ENCODE results near the gene KIRREL1.

Gene KIRREL1

DNA sequence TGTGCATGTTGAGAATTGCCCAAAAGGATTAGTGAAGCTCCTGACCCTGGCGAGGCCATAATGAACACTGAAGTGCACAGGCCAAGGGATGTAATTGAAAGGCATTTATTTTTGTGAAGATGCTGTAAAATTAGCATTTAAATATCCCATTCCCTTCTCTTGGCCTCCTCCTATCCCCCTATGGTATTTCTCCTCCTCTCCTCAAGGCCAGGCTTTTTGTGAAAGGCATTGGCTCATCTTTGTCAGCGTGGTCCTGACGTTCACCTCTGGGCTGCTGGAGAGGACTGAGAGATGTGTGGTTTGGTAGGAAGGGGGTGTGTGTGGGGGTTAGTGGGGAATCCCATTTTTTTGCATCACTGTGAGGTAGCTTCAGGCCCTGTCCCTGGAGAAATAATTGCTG is 105.7 kb downstream of the KIRREL1 start:
- in situ Hi-C loops (cut with HindIII; ENCODE audit: low sequenced_read_pairs): loop anchor here (10.0 kb wide), 1 partner anchor 94 kb away; no protein-coding TSS in a partner anchor

DNA sequence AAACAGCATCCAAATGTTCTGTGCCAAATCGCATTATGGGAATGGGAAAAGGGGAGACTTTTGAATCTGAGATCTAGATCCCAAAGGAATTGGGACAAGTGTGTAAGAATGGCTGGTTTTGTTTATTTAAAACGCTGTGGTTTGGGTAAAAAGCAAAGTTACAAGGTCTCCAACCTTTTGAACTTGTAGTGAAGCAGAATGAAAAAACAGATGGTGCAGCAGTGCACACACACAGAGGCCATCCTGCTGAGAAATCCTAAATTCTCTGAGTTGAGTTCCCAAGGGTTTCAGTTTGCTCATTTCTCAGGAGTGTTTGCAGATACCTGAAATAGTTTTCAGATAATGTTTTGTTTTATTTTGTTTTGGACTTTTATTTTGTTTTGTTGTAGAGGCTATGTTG is 107.1 kb downstream of the KIRREL1 start:
- in situ Hi-C loops (cut with HindIII; ENCODE audit: low sequenced_read_pairs): no loop called here

DNA sequence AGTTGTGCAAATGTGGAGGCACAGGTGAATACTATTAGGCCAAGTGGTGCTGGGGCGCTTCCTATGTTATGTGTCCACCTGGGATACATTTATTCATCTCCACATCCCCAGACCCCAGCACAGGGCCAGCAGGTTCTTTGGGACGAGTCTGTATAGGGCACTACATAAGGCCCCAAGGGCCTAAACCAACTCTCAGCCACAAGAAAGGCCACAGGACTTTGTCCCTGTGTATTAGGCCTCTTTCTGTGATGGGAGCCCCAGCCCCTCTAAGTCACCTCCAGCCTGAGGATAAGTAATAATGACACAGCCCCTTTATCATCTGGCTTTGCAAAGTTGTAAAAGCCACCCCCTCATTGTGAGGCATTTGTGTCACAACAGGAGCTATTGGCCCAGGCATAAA is 108.0 kb downstream of the KIRREL1 start:
- in situ Hi-C loops (cut with HindIII; ENCODE audit: low sequenced_read_pairs): no loop called here

DNA sequence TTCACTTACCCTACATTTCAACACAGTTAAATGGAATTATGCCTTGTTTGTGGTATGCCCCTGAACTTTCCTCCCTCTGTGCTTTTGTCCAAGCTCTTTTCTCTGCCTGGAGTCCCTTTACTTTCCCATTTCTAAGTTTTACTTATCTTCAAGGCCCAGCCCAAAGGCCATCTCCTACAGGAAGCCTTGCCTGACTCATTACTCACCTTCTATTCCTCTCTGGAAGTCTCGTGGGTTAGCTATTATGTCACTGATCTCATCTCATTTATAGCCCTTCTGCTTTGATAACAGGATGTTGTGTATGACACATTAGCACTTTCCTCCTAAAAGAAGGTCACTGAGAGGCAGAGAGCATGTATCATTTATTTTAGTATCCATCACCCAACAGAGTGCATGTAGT is 108.5 kb downstream of the KIRREL1 start:
- in situ Hi-C loops (cut with HindIII; ENCODE audit: low sequenced_read_pairs): no loop called here

DNA sequence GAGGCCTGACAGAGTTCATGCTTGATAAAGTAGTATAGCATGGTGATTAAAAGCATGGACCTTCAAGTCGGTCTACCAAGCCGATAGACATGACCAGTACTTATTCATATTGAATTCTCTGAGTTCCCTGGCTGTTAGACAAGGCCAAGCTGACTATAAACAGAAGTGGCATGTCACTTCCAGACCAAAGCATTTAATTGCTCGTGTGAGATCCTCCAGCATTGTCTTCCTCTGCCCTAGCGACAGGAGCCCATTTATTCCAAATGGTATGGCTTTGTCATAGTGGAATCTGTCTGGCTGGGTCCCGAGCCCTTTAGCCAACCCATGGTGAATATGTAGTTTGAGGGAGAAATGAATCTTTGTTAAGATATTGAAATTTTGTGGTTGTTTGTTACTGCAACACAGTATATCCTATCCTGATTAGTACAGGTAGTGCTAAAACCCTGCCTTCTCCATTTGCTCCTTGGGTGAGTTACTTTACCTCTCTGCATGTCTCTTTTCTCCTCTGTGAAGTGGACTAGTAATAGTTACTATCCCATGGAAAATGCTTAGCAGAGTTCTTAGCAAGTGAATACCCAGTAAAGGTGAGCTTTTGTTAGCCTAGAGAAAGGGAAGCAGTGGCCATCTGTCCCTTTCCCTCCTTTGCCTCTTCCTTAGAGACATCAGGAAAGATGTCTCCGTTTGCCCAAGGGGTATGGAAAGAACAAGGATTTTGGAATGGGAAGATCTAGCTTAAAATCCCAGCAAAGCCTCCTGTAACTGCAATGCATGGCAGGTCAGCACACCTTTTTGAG is 109.6 kb downstream of the KIRREL1 start:
- in situ Hi-C loops (cut with HindIII; ENCODE audit: low sequenced_read_pairs): no loop called here

DNA sequence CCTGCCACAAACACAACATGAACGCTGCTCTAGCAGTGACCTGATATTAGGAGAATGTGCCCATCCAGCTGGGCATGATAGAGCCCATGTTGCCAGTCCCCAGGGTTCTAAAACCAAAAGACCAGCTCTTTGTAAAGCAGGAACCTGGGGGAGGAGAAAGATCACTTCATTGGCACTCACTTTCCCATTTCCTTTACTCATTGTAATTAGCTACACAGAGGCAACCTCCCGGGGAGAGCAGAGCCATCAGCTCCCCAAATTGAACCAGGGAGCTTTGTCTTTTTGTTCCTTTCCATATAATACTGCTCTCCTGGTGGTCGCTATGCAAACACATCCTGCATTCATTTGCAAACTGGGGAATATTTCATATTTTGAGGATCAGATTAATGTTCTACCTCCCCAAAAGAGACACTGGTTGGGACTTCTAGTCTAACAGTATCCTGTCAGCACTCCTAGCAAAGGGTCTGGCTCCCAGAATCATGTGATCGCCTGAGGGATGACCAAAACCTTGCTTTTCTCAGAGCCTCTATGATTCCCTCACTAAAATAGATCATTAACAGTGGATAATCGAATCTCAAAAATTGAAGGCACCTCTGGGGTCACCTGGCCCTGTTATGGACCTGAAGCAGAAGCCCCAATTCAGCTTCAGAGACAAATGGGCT is 110.5 kb downstream of the KIRREL1 start:
- in situ Hi-C loops (cut with HindIII; ENCODE audit: low sequenced_read_pairs): no loop called here

DNA sequence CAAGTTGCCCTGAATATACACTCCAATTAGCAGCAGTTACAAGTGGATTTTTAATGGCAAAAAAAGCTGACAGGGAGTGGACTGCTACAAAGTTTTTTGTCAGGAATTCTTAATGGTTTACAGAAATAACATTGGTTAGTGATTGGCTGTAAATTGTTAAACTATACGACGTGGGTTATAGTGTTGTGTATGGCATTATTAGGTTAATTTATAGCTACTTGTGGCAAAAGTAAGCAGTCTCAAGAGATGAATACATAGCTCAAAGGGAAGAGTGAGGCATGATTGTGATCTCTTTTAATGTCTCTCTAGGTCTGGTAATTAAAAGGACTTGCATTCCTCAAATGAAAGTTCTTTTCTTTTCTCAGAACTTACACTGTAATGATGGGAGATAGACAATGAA is 111.4 kb downstream of the KIRREL1 start:
- in situ Hi-C loops (cut with HindIII; ENCODE audit: low sequenced_read_pairs): no loop called here

DNA sequence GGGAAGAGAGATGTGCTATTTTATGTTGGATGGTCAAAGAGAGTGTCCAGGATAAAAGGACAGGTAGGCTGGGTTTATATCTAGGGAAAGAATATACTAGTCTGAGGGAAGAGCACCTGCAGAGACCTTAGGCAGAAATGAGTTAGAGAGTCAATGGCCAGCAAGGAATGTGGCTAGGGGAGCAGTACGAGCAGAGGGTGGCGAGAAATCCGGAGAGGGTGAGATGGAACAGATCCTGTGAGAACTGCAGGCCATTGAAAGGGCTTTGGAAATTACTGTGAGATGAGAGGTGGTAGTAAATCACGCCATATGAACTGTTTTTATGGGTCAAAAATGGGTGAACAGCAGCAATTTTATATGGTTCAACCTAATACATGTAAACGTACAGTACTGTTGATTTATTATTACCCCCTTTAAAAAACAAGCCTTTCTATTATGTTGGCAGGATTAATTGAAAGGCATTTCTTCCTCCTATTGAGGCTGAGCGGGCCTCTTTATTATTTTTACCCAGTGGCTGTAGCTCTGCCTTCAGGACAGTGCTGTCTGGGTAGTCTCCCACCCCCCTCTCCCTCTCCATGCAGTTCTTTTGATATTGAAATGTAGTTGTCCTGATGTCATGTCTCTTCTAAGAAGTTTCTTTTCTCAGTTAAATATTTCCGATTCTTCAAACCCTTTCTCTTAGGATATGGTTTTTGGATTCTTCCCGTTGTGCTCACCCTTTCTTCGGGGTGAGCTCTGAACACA is 112.1 kb downstream of the KIRREL1 start:
- in situ Hi-C loops (cut with HindIII; ENCODE audit: low sequenced_read_pairs): no loop called here

DNA sequence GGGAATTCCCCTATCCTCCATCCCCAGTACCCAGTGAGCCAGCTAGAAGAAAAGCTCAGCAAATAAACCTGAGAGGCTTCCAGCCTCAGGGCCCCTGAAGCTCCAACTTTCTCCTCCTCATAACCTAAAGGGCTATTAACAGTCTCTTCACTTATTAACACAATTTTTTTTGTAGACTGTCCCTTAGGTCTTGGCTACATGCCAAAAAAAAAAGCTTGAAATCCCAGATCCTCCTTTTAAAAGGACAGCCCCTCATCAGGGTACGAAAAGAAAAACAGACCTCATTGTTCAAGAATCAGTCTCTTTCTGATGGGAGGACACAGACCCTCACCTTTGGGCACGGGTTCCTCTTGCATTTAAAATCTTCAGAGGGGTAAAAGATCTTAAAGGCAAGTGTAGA is 114.5 kb downstream of the KIRREL1 start:
- in situ Hi-C loops (cut with HindIII; ENCODE audit: low sequenced_read_pairs): no loop called here

DNA sequence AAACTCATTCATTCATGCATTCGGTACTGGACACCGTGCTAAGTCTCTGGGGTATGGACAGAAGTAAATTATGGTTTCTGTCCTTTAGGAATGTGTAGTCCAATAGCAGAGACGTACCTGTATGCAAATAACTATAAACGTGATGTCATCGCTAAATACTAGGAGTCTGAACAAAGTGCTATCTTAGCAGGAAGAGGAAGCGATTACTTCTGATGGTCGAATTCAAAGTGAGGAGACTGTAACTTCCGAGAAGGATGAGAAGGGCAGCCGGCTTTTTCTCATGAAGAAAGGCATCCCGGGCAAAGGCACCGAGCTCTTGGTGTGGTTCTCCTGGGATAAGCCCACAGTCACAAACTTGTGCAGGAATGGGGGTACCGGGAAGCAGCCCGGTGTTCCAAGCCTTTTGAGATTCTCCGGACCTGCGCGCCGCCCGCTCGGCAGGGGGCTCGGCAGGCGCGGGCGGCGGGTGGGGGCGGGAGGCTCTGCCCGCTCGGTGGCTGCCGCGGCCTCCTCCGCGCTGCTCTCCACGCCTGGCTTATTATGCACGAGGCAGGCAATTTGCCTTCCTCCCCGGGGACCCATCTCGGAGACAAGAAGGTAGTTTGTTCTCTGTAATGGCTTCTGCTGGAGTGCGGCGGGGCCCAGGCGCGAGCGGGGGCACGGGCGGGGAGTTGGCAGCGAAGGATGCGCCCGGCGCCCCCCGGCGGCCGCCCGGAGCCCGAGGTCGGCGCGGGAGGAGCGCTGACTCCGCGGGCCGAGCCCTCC is 119.7 kb downstream of the KIRREL1 start:
- in situ Hi-C loops (cut with HindIII; ENCODE audit: low sequenced_read_pairs): no loop called here

DNA sequence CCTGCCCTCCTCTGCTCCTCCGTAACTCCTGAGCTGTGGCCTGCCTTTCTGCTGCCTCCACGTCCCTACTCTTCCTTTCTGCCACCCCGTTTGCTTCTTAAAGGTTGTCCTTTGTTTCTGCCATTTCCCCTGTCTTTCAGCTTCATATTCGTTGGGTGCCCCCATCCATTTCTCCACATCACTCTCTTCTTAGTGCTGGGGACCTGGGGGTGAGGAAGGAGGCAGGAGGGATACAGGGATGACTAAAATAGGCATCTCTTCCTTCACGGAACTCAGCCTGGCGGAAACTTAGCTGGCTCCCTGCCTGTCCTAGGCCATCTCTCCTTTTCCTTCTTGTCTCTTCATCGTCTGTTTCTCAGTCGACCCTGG is 120.3 kb downstream of the KIRREL1 start:
- in situ Hi-C loops (cut with HindIII; ENCODE audit: low sequenced_read_pairs): no loop called here

DNA sequence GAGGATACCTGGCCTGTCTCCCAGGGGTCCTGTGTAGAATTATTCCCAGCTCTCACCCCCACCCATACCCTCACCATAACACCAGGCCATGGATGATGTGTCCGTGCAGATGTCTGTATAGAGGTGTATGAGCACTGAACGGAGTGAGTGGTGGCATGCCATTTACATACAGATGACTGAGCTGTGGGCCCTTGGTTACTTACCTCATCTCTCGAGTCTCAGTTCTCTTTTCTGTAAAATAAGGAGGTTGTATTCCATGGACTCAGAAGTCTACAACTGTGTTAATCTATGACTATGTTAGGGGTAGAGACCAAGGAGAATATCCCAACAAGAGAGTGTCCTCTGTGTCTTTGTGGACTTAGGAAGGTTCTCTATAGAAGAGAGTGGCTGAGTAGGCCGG is 121.7 kb downstream of the KIRREL1 start:
- in situ Hi-C loops (cut with HindIII; ENCODE audit: low sequenced_read_pairs): no loop called here

DNA sequence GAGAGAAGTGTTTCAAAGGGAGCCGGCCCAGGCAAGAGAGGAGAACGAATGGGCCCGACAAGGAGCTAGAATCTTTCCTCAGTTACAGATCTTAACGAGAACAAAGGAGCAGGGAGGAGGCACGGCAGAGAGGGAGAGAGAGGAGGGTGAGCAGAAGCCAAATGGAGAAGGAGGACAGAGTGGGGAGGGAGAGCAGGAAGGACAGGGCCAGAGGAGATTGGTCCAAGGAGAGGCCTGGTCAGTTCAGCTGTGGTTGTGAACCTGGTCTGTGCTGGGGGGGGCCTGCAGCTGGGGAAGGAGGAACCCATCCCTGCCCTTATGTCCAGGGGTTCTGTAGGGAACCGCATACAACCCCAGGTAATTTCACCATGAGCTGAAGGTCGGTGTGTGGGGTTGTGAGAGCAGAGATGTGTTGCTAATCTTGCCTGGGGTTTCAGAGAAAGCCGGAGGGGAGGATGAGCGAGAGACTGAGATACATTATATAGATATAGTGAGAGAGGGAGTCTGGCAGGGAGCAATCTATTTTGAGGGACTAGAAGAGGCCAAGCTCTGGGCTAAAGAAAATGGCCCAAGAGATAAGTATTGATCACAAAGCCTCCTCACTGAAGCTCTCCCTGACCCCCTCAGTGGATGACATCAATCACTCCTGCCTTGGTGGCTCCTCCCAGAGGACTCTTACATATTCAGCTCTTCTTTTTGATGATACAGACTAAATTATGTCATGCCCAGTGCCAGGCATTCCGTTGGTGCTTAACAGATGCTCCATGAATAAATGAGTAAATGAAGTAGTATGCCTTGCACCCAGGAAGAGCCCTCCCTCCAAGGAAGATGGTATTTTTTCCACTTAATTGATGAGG is 123.1 kb downstream of the KIRREL1 start:
- in situ Hi-C loops (cut with HindIII; ENCODE audit: low sequenced_read_pairs): no loop called here

DNA sequence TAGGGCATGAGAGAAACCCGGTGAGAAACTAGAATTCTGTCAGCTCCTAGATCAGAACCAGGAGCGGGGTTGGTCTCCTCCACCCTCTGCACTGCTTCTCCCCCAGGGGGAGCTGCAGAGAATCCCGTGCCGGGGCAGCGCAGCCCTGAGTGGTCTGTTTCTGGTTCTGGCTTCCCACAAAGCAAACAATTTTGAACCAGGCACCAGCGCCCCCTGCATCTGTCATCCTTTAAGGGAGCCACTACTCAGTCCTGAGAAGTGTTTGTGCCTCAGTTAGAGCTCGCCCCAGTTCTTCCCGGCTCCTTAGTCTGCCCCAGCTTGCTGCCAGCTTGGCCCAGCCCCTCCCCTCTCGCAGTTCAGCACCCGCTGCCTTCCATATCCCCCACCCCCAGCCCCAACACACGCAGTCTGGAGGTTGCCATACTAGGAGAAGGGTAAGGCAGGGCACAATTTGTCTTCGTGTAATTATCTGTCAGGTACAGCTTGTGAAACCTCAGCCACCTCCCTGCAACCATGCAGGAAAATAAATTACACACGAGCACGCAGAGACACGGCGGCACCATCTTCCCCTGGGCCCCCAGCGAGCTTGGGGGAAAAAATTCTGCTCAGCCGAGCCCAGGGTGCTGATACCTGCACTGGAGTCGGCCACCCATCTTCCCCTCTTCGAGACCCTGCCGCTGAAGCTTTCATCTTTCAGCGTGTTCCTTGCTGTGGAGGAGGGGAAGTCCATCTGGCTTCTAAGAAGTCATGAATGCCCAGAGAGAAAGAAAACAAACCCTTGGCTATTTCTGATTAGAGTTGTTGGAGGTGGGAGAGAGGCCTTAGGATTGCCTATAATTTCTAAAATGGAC is 124.6 kb downstream of the KIRREL1 start:
- in situ Hi-C loops (cut with HindIII; ENCODE audit: low sequenced_read_pairs): no loop called here

DNA sequence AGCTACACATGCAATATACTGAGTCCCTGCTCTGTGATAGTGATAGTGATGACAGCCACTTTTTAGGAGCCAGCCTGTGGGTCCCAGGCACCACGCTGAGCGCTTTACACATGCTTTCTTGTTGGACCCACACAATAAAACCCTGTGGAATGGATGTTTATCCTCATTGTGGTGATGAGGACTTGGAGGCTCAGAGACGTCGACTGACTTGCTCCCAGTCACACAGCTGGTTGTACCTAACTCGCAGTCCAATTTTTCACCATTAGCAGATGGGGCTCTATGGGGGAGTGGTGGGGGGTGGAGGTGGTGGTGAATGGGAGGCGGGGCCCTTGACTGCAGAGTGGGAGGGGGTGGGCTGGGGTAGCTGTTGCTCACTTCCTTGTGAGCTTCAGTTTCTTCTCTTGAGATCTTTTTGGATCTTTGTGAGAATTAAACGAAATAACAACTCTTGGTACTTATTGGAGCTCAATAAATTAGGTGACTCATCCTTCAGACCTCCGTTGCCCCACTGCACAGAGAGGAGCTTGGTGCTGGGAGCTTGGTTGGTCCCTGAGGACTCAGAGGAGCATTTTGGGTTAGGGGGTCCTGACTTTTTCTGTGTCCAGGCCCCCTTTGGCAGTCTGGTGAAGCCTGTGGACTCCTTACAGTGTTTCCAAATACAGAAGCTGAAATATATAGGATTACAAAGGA is 125.4 kb downstream of the KIRREL1 start:
- in situ Hi-C loops (cut with HindIII; ENCODE audit: low sequenced_read_pairs): no loop called here

DNA sequence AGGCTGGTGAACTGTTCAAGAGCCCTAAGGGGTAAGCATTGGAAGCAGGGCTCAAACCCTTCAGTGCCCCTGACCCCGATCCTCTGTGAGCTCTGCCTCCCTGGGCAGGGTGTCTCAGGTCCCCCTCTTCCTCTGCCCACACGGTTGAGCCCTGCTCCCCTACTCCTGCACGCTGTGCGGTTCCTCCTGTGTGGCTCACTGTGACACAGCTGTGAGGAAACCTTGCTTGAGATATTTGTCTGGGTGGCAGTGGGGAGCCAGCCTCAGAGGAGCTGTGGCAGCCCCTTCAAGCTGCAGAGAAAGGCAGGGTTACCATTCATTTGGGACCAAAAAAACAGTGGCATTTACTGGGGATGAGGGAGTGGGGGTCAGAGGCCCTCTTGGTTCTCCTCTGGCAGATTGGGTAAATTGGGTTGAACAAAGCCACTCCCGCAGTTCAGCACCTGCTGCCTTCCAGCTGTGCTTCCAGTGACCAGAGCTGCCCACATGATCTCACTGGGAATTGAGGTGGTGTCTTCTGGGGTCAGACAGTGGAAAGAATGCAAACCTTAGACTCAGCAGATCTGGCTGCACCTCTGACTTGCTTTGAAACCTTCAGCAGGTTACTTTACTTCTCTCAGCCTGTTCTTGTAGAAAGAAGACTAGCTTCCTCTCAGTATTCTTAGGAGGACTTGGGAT is 126.7 kb downstream of the KIRREL1 start:
- in situ Hi-C loops (cut with HindIII; ENCODE audit: low sequenced_read_pairs): loop anchor here (10.0 kb wide), 1 partner anchor 155 kb away; no protein-coding TSS in a partner anchor

DNA sequence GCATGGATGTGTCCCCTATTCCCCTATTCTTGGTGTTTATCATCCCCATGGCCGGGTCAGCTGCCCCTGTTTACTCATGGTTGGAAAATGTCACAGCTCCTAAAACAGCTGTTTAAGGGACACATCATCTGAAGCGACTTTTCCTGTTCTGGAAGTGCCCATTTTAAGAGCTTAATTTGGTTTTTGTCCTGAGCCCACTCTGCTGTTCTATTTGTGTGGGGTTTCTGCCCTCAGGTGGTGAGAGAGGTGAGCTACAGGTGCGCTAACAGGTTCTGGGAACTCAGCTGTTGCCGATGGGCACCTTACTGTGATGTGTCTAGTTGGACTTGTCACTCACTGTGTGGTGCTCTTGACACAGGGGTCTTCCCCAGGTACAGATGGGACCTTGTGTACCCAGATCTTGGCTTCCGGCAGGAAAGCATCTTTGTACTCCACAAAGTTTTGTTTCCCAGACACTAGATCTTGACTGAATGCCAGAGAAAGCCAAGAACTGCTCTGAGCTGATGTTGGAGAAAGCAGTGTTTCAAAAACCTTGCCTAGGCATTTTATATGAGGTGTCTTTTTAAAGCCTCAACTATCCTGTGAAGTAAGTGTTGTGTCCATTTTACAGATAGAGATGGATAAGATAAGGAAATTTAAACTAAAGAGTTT is 128.3 kb downstream of the KIRREL1 start:
- in situ Hi-C loops (cut with HindIII; ENCODE audit: low sequenced_read_pairs): loop anchor here (10.0 kb wide), 1 partner anchor 157 kb away; no protein-coding TSS in a partner anchor
